Glutamatergic neuron (in vitro differentiated cells): ENCODE measurements around the gene ZCCHC7. TPM values are rescaled to one million over a fixed set of nuclear protein-coding genes. Genes with fewer than 3 reads are reported as not detected.

Experiments
- DNase-seq: peaks from one replicate; pipeline ENCODE4 v3.0.0; 2022
- H3K27ac Mint-ChIP-seq: one replicate; pipeline ENCODE4 v1.8.0; 2020; ENCODE audit warnings: mild to moderate bottlenecking, mixed read lengths, inconsistent platforms; ENCODE audit not compliant: unreplicated experiment
- H3K27me3 Mint-ChIP-seq: one replicate; pipeline ENCODE4 v1.8.0; 2020; ENCODE audit warnings: mild to moderate bottlenecking, moderate library complexity, mixed read lengths, inconsistent platforms; ENCODE audit not compliant: unreplicated experiment
- H3K36me3 Mint-ChIP-seq: one replicate; pipeline ENCODE4 v1.8.0; 2020; ENCODE audit warnings: mild to moderate bottlenecking, mixed read lengths, inconsistent platforms; ENCODE audit not compliant: unreplicated experiment
- H3K4me1 Mint-ChIP-seq: one replicate; pipeline ENCODE4 v1.8.0; 2020; ENCODE audit warnings: mild to moderate bottlenecking, low read depth, mixed read lengths, inconsistent platforms; ENCODE audit not compliant: unreplicated experiment
- H3K4me3 Mint-ChIP-seq: one replicate; pipeline ENCODE4 v1.8.0; 2020; ENCODE audit warnings: mild to moderate bottlenecking, mixed read lengths, inconsistent platforms; ENCODE audit not compliant: unreplicated experiment
- H3K9me3 Mint-ChIP-seq: one replicate; pipeline ENCODE4 v1.8.0; 2020; ENCODE audit warnings: mild to moderate bottlenecking, moderate library complexity, mixed read lengths, inconsistent platforms; ENCODE audit not compliant: unreplicated experiment
- CTCF ChIP-seq: fragments of 200-600 bp; sonication (generic); IDR thresholded peaks from one replicate; pipeline ENCODE4 v1.5.0; 2021; ENCODE audit not compliant: partially characterized antibody, unreplicated experiment
- total RNA-seq: library from RNA; stranded (reverse); fragmentation: NEBNext Ultra II Directional; extraction: Animal tissue kit (Norgen Biotek cat#: 25700); gene quantifications from one replicate; pipeline ENCODE4 v1.2.1, GENCODE V29; 2021; ENCODE audit not compliant: unreplicated experiment

The ZCCHC7 gene
- total RNA-seq, 1 donor from 2014 or later = 31.1 TPM

GRCh38 chr9:37167456-37168047, 47.2 kb downstream of the ZCCHC7 start:
- H3K27ac Mint-ChIP-seq = no peak overlapping the region
- H3K4me3 Mint-ChIP-seq = no peak overlapping the region
- H3K36me3 Mint-ChIP-seq = no peaks in the 10 kb centered on the region
- no peak for TF ChIP-seq CTCF
- H3K27me3 Mint-ChIP-seq = peaks cover 3% of the 10 kb centered on the region
- H3K4me1 Mint-ChIP-seq = peaks cover 1% of the 10 kb centered on the region
- DNase-seq = no peak
- H3K9me3 Mint-ChIP-seq = no peaks in the 10 kb centered on the region

- Mint-ChIP-seq H3K27ac (no peak overlapping the region), H3K4me3 (no peak overlapping the region), H3K9me3 (no peaks in the 10 kb centered on the region), H3K36me3 (no peaks in the 10 kb centered on the region), H3K4me1 (peaks cover 1% of the 10 kb centered on the region), H3K27me3 (peaks cover 7% of the 10 kb centered on the region)
- no peak for DNase-seq
- TF ChIP-seq CTCF = no peak
Observed at GRCh38 chr9:37172557-37172956, 52.2 kb downstream of the ZCCHC7 start.

GRCh38 chr9:37174247-37174646, 53.9 kb downstream of the ZCCHC7 start:
- Mint-ChIP-seq H3K36me3 (no peaks in the 10 kb centered on the region), H3K27ac (no peak overlapping the region), H3K4me3 (no peak overlapping the region)

GRCh38 chr9:37178742-37179141, 58.4 kb downstream of the ZCCHC7 start:
- H3K4me3 Mint-ChIP-seq = no peak overlapping the region
- H3K9me3 Mint-ChIP-seq = no peaks in the 10 kb centered on the region
- H3K27me3 Mint-ChIP-seq = peaks cover 1% of the 10 kb centered on the region
- no peaks in the 10 kb centered on the region for H3K36me3 Mint-ChIP-seq
- TF ChIP-seq CTCF = no peak
- no peak overlapping the region for H3K27ac Mint-ChIP-seq
- H3K4me1 Mint-ChIP-seq = peaks cover 1% of the 10 kb centered on the region
- DNase-seq = no peak

More at GRCh38 chr9:37174247-37174646, 53.9 kb downstream of the ZCCHC7 start:
- peaks cover 5% of the 10 kb centered on the region for H3K27me3 Mint-ChIP-seq
- H3K4me1 Mint-ChIP-seq = no peaks in the 10 kb centered on the region
- DNase-seq = no peak
- TF ChIP-seq CTCF = no peak
- H3K9me3 Mint-ChIP-seq = no peaks in the 10 kb centered on the region

GRCh38 chr9:37179576-37179975, 59.2 kb downstream of the ZCCHC7 start:
- H3K27ac Mint-ChIP-seq = no peak overlapping the region
- H3K4me3 Mint-ChIP-seq = no peak overlapping the region
- DNase-seq = no peak

More at GRCh38 chr9:37179576-37179975, 59.2 kb downstream of the ZCCHC7 start:
- Mint-ChIP-seq H3K36me3 (no peaks in the 10 kb centered on the region), H3K27me3 (peaks cover 1% of the 10 kb centered on the region), H3K4me1 (peaks cover 6% of the 10 kb centered on the region), H3K9me3 (no peaks in the 10 kb centered on the region)
- no peak for TF ChIP-seq CTCF
